Spinal cord (tissue), 10 donors: ENCODE results near the gene ZNF79. TPM values are rescaled to one million over a fixed set of nuclear protein-coding genes. Genes with fewer than 3 reads are reported as not detected.

Source experiments
- DNase-seq, 6 donors: peaks; one replicate each; pipeline versions ENCODE4 v3.0.0 to v3.0.0-alpha.2; 2013 to 2015; ENCODE audit warnings: low spot score in 6 of 6, low read depth in 4 of 6
- H3K27ac ChIP-seq: one replicate; pipeline ENCODE4 v1.5.1; 2013; ENCODE audit warnings: low read depth, low read length, control low read depth
- H3K27me3 ChIP-seq: one replicate; pipeline ENCODE4 v1.6.1; 2013; ENCODE audit warnings: low read length; ENCODE audit not compliant: control insufficient read depth, insufficient read depth
- H3K36me3 ChIP-seq: one replicate; pipeline ENCODE4 v1.6.1; 2013; ENCODE audit warnings: low read length; ENCODE audit not compliant: control insufficient read depth, insufficient read depth
- H3K4me1 ChIP-seq: one replicate; pipeline ENCODE4 v1.6.1; 2013; ENCODE audit warnings: low read length; ENCODE audit not compliant: control insufficient read depth, insufficient read depth
- H3K4me3 ChIP-seq: one replicate; pipeline ENCODE4 v1.5.1; 2013; ENCODE audit warnings: low read depth, low read length, control low read depth
- H3K9me3 ChIP-seq: one replicate; pipeline ENCODE4 v1.6.1; 2013; ENCODE audit warnings: low read length; ENCODE audit not compliant: control insufficient read depth, insufficient read depth
- WGBS: methylation state at CpG from one replicate; pipeline ENCODE4 v1.1.5; 2013; ENCODE audit warnings: missing lambda C conversion rate; ENCODE audit not compliant: insufficient coverage; 5-methylcytosine and 5-hydroxymethylcytosine counted together
- polyA plus RNA-seq, 2 donors: library from polyadenylated mRNA; unstranded; fragments of 120-200 nt; gene quantifications; one replicate each; pipeline ENCODE4 v1.2.1, GENCODE V29; 2013; ENCODE audit not compliant: insufficient read length in 2 of 2
- total RNA-seq, 2 donors: library from RNA; depleted of rRNA in 1 of 2; stranded (reverse); fragments of 120-200 nt in 1 of 2; fragments of >200 nt in 1 of 2; gene quantifications; one replicate each; pipeline versions ENCODE4 v1.2.3 to v1.2.4, GENCODE V29; 2013 to 2014
- donor health status: healthy.

The ZNF79 gene
- total and polyA plus RNA-seq, 4 donors = 5.3 to 12.2 (median 7.4) TPM

- DNase-seq = no peak
- WGBS = 73% methylated on average over 1 of the region's 4 CpGs
- Histone ChIP-seq H3K9me3 (no peaks in the 10 kb centered on the region), H3K4me1 (peaks cover 17% of the 10 kb centered on the region), H3K4me3 (no peak overlapping the region), H3K27ac (no peak overlapping the region), H3K36me3 (peaks cover 35% of the 10 kb centered on the region), H3K27me3 (no peaks in the 10 kb centered on the region)
Measured at GRCh38 chr9:127389381-127390247, 34.6 kb upstream of the ZNF79 start.

GRCh38 chr9:127390248-127390545, 34.0 kb upstream of the ZNF79 start:
- no peak overlapping the region for H3K27ac ChIP-seq
- DNase-seq = no peak
- H3K4me3 ChIP-seq = no peak overlapping the region
- H3K27me3 ChIP-seq = no peaks in the 10 kb centered on the region
- no peaks in the 10 kb centered on the region for H3K9me3 ChIP-seq
- WGBS = no CpG with 5 or more reads among the region's 2 CpGs
- H3K4me1 ChIP-seq = peaks cover 12% of the 10 kb centered on the region
- peaks cover 30% of the 10 kb centered on the region for H3K36me3 ChIP-seq

GRCh38 chr9:127390563-127390962, 33.6 kb upstream of the ZNF79 start:
- no peak overlapping the region for H3K27ac ChIP-seq
- WGBS = 64% methylated on average over 5 of the region's 5 CpGs
- peaks cover 30% of the 10 kb centered on the region for H3K36me3 ChIP-seq

GRCh38 chr9:127392166-127392565, 32.0 kb upstream of the ZNF79 start:
- DNase-seq = no peak
- Histone ChIP-seq H3K27ac (no peak overlapping the region), H3K4me1 (peaks cover 15% of the 10 kb centered on the region), H3K9me3 (no peaks in the 10 kb centered on the region), H3K4me3 (no peak overlapping the region), H3K27me3 (no peaks in the 10 kb centered on the region), H3K36me3 (peaks cover 26% of the 10 kb centered on the region)
- 87% methylated on average over 5 of the region's 5 CpGs for WGBS

More at GRCh38 chr9:127390563-127390962, 33.6 kb upstream of the ZNF79 start:
- Histone ChIP-seq H3K27me3 (no peaks in the 10 kb centered on the region), H3K9me3 (no peaks in the 10 kb centered on the region), H3K4me1 (peaks cover 9% of the 10 kb centered on the region), H3K4me3 (no peak overlapping the region)
- DNase-seq = no peak

GRCh38 chr9:127392976-127393375, 31.2 kb upstream of the ZNF79 start:
- WGBS = 84% methylated on average over 4 of the region's 5 CpGs
- DNase-seq = no peak

GRCh38 chr9:127393645-127394044, 30.5 kb upstream of the ZNF79 start:
- WGBS = no CpG with 5 or more reads among the region's 2 CpGs
- Histone ChIP-seq H3K4me1 (peaks cover 20% of the 10 kb centered on the region), H3K9me3 (no peaks in the 10 kb centered on the region), H3K4me3 (no peak overlapping the region), H3K27ac (no peak overlapping the region), H3K36me3 (peaks cover 26% of the 10 kb centered on the region), H3K27me3 (no peaks in the 10 kb centered on the region)
- no peak for DNase-seq

More at GRCh38 chr9:127392976-127393375, 31.2 kb upstream of the ZNF79 start:
- Histone ChIP-seq H3K27ac (no peak overlapping the region), H3K27me3 (no peaks in the 10 kb centered on the region), H3K4me3 (no peak overlapping the region), H3K4me1 (peaks cover 15% of the 10 kb centered on the region), H3K36me3 (peaks cover 26% of the 10 kb centered on the region), H3K9me3 (no peaks in the 10 kb centered on the region)

GRCh38 chr9:127395497-127396252, 28.5 kb upstream of the ZNF79 start:
- H3K27ac ChIP-seq = no peak overlapping the region
- H3K4me1 ChIP-seq = peaks cover 30% of the 10 kb centered on the region
- peaks cover 36% of the 10 kb centered on the region for H3K36me3 ChIP-seq
- H3K27me3 ChIP-seq = no peaks in the 10 kb centered on the region
- peak overlapping the region; percentile 58 for H3K4me3 ChIP-seq
- H3K9me3 ChIP-seq = no peaks in the 10 kb centered on the region
- DNase-seq = no peak
- 92% methylated on average over 6 of the region's 7 CpGs for WGBS

- no peak for DNase-seq
Measured at GRCh38 chr9:127396253-127396807, 27.9 kb upstream of the ZNF79 start.

GRCh38 chr9:127396808-127397645, 27.2 kb upstream of the ZNF79 start, which contains the start of gene SLC2A8:
Gene SLC2A8 (plus strand): TSS chr9:127397169. CDS start chr9:127397231, 62 bp downstream.
- Histone ChIP-seq H3K27ac (peak within 1 kb of the TSS; percentile 69), H3K27me3 (no peaks in the 10 kb centered on the region), H3K36me3 (peaks cover 31% of the 10 kb centered on the region), H3K4me3 (peak within 1 kb of the TSS; percentile 58), H3K9me3 (no peaks in the 10 kb centered on the region), H3K4me1 (peaks cover 30% of the 10 kb centered on the region)
- WGBS = 0% methylated on average over 83 of the region's 87 CpGs
- peak; percentile 98 to 100 (median 99) for DNase-seq

More at GRCh38 chr9:127396253-127396807, 27.9 kb upstream of the ZNF79 start:
- Histone ChIP-seq H3K27me3 (no peaks in the 10 kb centered on the region), H3K27ac (peak overlapping the region; percentile 54), H3K4me3 (peak overlapping the region; percentile 58), H3K4me1 (peaks cover 30% of the 10 kb centered on the region), H3K36me3 (peaks cover 35% of the 10 kb centered on the region), H3K9me3 (no peaks in the 10 kb centered on the region)
- 2% methylated on average over 24 of the region's 27 CpGs for WGBS
